ENCODE data around the gene SEPSECS.
A peak's percentile ranks its signal among the peaks of the same experiment; 100 is the strongest.

The SEPSECS gene

DNA sequence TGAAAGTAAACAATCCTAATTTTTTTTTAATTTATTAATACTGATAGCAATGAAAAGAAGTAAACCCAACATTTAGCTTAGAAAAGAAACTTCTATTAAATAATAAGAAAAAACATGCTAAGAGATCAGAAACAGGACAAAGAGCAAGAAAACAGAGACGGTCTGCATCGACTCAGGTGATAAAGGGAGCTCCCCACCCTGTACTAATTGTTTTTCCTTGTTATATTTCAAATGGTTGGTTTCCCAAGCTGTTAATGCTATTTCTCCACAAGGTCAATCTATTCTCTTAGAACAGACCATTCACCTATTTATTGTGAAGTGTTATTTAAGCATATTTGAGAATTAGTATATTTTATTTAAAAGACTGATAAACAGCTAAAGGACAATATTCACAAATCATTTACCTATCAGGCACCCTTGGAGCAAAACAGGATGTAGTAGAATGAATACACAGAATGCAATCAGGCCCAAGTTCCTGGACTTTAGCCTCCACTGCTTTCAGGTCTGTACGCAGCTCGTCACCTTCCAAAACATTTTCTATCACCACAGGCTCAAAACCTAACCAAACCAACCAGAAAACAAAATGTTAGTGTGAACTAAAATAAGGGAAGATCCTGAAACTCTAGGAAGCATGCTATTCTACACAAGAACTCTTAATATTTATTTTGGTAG, 5.5 kb downstream of the SEPSECS start:
- no peak for DNase-seq

DNA sequence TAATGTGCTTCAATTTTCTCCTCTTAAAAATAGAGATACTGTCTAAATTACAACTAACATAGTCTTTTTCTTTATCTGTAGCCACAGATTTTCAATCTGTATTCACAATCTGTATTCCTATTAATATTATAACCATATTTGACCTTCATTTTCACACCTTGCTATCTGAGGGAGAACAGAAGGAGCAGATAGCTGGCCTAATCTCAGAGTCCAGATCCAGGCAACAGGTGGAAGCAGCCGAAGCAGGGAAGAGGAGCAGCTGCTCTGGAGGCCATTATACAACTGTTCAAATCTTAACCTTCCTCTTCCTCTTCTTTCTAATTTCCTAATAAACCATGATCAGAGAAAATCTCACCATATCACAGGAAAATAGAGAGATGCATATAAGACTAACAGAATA, 14.2 kb downstream of the SEPSECS start:
- no peak for DNase-seq

DNA sequence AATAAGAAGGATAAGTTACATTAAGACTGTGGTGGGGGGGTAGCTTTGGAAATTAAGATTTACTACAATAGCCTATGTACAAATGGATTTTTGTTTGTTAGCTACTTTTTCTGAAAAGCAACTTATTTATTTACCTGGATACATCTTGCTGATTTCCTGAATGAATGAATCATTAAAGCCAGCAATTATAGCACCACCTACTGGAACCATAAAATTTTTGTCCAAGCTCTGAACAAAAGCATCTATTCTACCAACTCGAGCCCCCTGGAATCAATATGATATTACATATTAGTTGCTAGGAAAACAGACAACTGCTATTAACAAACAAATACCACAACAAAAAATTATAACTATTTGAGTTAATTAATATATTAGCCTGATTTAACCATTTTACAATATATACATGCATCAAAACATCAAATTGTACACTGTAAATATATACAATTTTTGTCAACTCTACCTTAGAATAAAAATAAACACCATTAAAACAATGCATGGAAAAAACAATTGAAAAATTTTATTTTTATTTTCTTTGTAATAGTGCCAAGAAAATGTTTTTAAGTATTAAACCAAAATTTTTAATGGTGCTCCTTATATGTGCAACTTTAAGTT, 15.3 kb downstream of the SEPSECS start:
- DNase-seq, result no peak

DNA sequence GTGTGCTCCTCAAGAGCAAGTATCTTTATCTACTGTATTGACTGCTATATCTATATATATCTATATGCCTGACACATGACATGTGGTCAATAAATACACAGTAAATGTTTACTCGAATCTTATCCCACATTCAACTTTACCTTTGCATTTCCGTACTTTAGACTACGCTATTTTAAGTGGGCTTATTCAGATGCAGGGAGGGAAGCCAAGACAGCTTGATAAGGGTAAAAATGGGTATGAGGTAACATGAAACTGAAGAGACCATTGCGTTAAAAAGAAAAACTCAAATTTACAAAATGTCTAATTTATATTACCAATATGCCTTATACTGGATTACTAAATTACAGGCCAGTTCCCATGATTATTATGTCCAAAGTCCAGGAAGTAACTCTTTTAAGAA, 17.8 kb downstream of the SEPSECS start:
- no peak for DNase-seq

DNA sequence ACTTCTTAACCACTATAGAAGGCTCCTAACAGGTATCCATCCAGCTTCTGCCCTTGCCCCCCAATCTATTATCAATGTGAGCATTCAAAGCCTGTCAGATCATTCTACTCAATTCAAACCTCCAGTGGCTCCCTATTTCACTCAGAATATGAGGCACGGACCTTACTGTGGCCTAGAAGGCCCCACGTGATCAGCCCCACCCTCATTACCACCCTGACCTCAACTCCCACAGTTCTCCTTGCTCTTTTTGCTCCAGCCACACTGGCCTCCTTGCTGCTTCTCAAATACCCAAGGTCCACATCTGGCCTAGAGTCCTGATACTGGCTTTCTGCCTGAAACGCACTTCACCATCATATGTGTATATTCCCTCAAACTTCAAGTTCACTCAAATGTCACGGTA, 18.7 kb downstream of the SEPSECS start:
- no peak for DNase-seq

DNA sequence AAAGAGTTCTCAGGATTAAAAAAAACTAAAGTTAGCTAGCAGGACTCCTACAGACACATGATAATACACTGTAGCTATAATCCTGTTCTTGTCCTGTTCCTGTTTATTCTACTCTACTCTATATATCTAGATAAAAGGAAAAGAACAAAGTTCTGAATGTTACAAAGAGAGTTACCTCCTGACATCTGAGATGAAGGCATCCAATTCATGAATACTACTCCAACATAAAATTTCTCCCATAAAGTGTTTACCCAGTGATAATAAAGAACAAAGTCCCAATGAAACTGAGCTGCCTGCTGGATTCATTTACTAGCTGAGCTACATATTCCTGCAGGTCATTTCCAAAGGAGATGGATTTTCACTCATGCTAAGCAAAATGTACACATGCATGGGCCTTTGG, 27.1 kb downstream of the SEPSECS start:
- DNase-seq, result no peak

DNA sequence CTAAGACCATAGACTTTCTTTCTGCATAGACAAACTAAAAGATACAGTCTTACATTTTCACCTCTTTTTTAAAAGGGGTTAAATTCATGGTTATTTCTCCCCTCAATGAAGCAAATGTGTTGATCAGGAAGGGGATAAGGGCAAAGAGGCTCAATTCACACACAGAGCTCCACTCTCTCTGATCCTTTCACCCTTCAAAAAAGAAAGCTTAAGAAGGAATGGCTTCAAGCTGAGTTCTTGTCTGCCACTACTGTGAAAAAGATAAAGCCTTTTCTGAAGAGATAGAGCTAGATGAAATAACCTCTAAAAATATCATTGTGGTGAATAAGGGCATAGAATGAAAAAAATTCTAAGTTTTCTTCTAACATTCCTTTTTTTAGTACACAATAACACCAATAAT, 28.3 kb downstream of the SEPSECS start:
- DNase-seq, result no peak

DNA sequence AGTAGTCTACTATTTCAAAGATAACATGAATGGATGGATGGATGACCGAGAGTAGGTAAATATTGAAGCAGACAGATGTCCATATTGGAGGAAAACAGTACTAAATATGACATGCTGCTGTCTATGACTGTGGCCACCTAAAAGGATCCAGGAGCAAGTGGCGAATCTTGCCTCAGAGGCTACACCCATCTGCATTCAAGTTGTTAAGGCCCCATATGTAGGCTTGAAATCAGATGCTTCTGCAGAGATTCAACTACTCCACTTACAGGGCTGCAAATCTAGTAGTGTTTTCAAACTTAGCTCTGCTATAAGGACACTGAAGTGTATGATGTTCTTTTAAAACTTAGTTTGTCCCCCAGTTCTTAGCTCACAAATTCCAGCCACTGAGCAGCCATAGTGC, 28.9 kb downstream of the SEPSECS start:
- DNase-seq, result no peak

DNA sequence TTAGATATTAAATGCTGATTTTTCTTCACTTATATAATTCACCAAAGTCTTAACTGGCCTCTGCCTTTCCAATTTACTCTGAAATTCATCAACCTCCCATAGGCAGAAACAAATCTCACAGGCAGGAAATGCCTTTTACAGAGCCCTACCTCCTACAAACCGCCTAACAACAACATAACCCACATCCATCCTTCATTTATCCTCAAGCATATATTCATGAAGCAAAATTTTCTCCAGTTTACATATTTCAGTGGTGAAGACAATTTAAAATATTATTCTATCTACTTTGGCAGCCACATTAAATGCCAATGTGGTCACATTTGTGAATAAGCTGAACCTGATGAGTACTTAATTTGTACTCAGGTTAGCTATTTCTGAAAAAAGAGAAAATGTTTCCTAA, 30.3 kb downstream of the SEPSECS start:
- no peak for DNase-seq

DNA sequence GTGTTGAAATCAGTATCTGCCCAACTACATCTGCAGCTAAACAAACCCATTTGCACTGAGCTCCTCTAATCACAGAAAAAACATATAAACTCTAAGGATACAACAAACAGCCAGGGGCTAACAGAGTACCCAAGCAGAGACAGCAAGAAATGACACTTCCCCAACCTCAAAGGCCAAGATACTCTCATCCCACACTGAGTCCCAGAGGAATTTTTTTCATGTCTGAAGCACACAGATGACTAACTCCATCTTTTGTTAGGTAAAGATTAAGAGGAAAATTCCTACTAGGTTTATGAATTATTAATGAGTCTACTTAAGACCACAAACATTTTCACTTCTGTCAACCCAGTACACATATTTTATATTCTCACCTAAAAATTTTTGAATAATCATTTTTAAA, 31.6 kb downstream of the SEPSECS start:
- DNase-seq, result no peak

DNA sequence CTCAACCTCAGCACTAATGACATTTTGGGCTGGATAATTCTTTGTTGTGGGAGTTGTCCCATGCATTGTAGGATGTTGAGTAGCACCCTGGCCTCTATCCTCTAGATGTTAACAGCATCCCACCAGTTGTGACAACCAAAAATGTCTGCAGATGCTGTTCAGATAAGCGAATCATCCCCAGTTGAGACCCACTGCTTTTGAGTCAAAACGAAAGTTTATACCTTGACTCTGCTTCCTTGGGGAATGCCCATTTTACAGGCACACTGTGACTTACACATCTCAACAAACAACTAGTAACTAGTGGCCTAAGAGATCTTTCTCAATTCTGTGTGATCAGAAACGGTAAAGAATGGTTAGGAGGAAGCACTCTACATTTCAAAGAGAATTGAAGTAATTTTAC, 37.0 kb downstream of the SEPSECS start:
- DNase-seq, result no peak

DNA sequence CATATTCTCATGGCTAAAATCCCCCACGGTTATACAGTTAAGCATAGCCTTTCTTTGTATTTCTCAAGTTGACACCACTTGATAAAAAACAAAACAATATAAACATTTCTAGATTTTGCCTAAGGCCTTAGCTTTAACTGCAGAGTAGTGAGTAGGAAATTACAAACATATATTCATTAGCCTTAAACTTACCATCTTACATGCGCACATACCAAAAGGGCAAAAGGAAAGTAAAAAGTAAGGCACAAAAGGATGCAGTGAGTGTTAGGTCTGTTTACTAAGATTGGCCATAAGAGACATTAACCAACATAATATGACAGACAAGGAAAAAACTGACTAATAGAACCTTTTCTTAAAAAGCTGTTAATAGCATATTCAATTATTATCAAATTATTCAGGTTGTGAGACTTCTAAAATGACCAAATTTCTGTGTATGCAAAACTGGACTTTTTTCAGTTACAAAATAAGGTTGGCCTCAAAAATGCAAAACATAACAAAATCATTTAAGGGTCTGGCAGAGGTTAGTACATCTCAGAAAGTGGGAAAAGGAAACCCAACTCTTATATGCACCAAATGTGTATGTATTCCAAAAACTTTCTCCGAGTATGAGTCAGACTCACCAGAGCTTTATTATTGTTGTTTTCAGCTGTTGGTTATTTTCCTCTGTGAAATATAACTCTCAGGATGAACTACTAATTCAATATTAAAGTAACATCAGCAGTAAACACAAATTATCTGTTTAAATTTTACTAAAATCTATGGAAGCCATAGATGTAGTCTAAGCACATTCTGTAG, 39.9 kb downstream of the SEPSECS start:
- DNase-seq, result no peak

DNA sequence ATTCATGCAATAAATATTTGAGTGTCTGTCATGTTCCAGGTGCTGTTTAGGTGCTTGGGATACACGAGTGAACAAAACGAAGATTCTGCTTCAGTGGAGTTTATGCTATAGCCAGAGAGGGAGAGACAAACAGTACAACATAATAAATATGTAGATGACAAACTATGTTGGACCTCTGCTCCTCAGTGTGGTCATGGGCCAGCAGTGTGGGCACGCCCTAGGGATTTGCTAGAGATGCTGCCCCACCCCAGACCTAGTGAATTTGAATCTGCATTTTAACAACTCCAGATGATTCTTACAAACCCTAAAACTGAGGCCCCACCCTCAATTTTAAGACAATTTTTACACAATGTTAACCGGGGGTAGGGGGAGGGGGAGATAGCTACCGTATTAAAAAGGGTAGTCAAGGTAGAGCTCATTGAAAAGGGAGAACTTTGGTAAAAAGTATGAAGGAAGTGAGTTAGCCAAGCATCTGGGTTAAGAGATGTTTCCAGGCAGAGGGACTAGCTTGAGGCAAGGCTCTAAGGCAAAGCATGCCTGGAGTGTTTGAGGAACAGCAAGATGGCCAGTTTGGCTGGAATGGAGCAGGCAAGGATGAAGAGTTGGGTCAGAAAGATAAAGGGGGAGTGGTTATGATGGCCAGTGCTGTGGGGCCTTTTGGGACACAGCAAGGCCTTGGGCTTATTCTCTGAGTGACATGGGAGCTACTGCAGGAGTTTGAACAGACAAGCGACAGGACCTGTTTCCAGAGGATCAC, 42.4 kb downstream of the SEPSECS start:
- DNase-seq, result no peak

DNA sequence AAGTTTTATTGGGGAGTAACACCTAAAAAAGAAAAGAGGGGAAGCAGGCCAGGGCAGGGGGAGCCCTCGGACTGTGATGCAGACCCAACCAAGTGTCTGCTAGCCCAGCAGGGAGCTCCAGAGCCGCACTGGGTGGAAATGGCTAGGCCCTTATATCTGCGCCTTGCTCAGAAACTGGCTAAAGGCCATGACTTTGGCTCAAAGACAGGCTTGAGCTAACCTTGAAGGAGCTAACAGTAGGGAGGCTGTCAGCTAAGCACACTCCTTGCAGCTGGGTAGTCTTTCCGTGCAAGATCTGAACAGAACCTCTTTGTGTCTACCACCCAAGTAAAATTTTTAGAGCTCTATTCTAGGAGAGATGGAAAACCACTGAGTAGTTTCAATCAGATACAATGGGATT, 43.0 kb downstream of the SEPSECS start:
- no peak for DNase-seq

DNA sequence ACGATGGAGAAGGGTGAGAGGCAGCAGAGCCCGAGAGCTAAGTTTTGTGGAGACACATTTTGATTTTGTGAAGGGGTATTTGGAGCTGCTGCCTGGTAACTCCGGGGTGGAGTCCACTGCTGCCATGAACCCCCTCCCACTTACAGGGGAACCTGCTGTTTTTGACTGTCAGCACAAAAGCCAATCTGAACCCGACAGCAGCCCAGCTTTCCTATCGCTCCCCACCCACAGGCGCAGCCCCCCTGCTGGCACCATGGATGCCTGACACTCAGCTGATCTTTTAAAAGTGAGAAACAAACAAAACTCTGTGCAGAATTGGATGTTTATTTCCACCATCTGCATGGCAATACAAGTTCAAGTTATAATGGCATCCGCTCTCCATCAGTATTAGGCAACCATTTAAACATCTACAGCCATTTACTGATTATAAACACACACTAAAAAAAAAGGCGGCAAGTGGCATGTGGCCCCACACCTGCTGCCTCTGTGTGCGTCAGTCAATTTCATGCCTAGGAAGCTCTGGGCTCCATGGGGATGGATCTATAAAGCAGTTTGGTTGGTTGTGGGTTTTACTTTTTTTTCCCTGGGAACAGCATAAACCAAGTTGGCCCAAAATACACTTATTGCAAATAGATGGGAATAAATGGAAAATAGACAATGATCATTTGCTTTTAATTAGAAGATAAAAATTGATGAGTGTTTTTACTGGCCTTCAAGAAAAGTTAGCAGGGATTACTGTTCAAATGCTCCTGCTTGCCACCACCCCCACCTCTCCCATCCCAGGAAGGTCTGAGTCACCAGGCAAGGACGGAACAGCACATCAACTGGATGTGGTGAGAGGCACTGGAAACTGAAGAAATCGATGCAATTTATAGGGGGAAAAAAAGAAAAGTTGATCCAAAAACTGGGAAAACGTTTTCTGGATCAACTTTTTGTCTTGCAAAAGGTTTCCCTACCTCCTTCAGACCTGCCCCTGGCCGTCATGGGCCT, 46.0 kb downstream of the SEPSECS start:
- DNase-seq, result peak; percentile 54

DNA sequence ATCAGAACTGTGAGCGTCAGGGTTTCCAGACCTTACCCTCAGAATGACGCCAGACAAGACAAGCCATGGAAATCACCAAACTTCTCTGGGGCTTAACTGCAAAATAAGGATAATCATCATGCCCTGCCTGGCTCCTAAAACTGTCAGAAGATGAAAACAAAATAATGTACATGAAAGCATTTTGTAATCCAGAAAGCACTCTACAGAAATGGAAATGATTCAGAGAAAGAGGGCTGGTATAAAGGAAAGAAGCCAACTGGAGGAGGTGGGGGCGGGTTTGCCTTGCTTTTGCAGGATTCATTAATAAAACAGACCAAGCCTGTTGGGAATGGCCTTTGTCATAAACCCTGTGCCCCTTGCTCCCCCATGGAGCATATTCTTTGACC, 47.3 kb downstream of the SEPSECS start:
- no peak for DNase-seq

DNA sequence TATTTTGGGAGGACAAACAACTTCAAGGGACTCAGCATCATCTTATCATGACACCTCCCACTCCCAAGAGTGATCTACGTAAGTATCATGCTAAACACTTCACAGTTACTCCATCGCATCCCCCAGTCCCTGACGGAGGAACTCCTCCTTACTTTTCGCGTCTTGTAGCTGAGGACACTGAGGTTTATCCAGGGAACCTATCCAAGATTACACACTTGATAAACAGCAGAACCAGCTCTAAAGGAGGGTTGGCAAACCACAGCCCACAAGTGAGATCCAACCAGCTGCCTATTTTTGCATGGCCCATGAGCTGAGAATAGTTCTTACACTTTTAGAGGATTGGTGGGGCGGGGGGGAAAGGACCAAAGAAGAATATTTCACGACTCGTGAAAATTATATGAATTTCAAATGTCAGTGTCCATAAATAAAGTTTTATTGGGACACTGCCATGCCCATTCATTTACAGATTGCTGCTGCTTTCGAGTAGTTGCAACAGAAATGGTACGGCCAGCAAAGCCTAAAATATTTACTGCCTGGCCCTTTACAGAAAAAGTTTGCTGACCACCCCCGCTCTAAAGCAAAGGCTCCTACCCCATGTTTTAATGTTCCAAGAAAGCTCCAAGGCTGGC, 47.8 kb downstream of the SEPSECS start:
- DNase-seq, result no peak

DNA sequence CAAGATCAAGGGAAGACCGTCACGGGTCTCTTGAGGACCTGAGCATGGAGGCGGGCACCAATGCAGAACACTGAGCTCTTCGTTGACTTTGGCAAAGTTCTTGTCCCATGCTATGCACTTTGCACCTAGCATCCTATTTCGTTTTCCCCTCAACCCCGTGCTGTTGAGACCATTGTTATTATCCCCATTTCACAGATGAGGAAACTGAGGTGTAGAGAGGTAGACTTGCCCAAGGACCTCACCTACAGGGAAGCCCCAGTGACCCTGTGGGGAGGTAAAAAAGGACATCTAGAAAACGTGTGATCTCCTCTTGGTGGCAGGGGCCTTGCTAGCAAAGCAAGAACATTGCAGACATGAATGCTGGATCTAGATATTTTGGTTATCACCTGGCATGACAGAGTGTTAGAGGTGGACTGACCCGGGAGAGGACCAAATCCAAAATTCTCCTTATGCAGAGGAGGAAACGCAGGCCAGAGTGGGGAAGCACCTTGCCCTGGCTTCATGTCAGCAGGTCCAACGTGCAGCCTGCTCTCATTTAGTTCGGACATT, 48.5 kb downstream of the SEPSECS start:
- no peak for DNase-seq

DNA sequence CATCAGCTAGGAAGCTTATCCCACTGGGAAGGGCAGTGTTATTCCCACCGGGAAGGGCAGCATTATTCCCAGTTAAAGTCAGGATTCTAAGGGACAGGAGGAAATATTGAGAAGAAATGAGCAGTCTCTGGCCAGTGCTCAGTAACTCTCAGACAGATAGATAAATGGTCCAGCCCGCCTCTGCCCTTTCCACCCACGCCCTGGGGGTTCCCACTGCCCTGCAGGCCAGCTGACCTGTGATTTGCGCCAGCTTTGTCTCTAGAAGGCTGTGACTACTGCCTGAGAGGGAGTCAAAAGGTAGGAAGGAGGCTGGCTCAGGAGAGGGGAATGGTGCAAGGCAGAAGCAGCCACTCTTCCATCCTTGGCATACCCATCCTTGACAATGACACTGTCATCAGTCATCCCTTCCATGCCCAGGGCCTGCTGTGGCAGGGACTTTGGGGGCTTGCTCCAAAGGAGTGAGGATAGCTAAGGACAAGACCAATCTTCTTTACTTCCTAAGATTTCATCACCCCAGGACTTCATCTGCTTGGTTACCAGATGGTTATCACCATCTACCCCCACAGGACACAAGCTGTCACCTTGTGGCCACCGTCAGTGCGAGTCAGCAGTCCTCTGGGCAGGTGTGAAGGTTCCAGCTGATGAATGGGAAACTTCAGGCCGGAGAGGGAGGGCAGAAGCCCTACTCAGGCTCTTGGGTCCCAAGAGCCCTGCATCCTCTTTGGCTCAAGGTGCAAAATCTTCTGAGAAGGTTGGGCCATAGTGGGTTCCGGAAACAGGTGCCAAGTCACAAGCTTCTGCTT, 49.5 kb downstream of the SEPSECS start:
- no peak for DNase-seq

DNA sequence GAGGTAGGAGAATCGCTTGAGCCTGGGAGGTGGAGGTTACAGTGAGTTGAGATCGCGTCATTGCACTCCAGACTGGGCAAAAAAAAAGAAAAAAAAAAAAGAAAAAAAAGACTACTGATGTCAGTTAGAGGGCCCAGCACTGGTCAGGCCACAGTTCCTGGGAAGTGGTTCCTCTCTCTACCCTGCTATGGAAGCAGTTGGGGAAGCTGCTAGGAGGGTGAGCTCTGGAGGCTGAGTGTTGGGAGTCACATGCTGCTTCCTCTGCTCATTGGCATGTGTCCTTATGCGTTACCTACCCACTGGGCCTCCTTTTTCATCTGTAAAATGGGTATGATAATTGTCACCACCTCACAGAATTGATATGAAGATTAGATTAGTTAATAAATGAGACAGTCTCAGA, 50.7 kb downstream of the SEPSECS start:
- no peak for DNase-seq

DNA sequence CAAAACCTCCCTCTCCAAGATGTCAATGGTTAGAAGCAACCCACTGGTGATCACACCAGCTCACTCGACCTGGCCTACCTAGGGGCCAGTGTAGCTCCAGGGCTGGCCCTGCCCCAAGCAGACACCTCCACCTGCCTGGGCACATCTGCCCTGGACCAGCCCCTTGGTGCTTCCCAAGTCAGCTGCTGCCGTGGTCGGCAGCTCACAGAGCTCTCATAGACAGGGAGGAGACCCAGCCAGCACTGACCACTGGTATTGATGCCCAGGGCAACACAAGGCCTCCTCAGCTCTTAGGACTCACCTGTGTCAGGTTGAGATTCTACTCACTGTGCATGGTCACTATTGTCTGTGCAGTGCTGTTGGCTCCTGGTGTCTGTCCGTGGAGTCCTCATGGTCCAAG, 51.7 kb downstream of the SEPSECS start:
- DNase-seq, result no peak

All from right hindlimb (tissue), 1 donor.